PC-3 (cell line): Measurements from ENCODE around the gene CHRNA7.

Experiments
- EZH2 ChIP-seq: fragments of 300-600 bp; sonication (generic); IDR thresholded peaks from one replicate; pipeline ENCODE4 v1.6.1; 2017; ENCODE audit warnings: antibody characterized with exemption, mild to moderate bottlenecking, low read length; ENCODE audit not compliant: unreplicated experiment
- EZH2phosphoT487 ChIP-seq: fragments of 300-600 bp; sonication (generic); IDR thresholded peaks from 2 replicates; pipeline ENCODE4 v1.6.1; 2018; ENCODE audit warnings: mild to moderate bottlenecking, antibody characterized with exemption, low read length, borderline replicate concordance
- TF ChIP-seq, protein P1 (sequence below): fragments of 300-600 bp; sonication (generic); conservative IDR thresholded peaks from 2 replicates; pipeline ENCODE4 v1.5.1; 2017; ENCODE audit warnings: antibody characterized with exemption, low read depth, mild to moderate bottlenecking, low read length

DNA sequence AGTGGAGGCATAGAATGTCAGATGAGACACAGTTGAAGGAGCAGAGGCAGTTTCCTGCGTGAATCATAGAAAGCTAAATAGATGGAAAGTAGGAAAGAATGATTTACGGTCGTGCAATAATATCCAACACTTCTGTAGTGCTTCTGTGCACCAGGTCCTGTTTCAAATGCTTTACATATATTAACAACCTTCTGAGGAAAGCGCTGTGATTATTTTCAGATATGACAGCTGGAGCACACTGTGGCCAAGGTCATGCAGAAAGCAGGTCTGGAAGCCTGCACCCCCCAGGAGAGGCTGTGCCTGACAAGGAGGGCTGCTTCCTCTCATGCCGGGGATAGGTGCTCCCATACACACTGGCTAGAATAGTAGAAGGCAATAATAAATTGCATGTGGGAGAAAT lies 104.5 kb downstream of the CHRNA7 start:
- TF ChIP-seq, protein P1, sequence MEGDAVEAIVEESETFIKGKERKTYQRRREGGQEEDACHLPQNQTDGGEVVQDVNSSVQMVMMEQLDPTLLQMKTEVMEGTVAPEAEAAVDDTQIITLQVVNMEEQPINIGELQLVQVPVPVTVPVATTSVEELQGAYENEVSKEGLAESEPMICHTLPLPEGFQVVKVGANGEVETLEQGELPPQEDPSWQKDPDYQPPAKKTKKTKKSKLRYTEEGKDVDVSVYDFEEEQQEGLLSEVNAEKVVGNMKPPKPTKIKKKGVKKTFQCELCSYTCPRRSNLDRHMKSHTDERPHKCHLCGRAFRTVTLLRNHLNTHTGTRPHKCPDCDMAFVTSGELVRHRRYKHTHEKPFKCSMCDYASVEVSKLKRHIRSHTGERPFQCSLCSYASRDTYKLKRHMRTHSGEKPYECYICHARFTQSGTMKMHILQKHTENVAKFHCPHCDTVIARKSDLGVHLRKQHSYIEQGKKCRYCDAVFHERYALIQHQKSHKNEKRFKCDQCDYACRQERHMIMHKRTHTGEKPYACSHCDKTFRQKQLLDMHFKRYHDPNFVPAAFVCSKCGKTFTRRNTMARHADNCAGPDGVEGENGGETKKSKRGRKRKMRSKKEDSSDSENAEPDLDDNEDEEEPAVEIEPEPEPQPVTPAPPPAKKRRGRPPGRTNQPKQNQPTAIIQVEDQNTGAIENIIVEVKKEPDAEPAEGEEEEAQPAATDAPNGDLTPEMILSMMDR, result no peak
- TF ChIP-seq EZH2 (no peak), EZH2phosphoT487 (no peak)
